UCSD-AML1 (cell line): ENCODE data around the gene FNDC3B.
A peak's percentile ranks its signal among the peaks of the same experiment; 100 is the strongest.
"Not testable (repeated sequence)": the region's sequence is repeated elsewhere in the genome, so short reads cannot be mapped to it uniquely, and the experiment has no call there.

Experiments
- DNase-seq: peaks from one replicate; lab custom pipeline; 2025; ENCODE audit not compliant: unreplicated experiment; lab: John Stamatoyannopoulos, UW

Gene FNDC3B

DNA sequence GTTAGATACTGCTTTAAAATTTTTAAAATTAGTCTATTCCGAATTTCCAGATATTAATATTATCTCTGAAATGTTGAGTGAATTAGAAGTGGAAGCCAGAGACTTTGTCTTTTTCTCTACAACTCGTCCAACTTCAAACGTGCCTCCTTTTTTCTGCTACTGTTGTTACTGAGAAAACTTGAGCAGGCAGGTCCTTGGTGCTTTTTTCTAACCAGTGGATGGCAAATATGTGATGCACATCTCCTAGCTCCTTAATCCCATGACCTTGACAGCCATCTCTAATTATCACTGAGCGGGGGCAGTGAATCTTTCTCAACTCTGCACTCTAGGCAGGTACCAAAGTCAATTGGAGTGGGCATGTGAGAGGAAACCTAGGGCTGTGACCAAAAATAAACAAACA, 50.7 kb downstream of the FNDC3B start:
- DNase-seq, result no peak

DNA sequence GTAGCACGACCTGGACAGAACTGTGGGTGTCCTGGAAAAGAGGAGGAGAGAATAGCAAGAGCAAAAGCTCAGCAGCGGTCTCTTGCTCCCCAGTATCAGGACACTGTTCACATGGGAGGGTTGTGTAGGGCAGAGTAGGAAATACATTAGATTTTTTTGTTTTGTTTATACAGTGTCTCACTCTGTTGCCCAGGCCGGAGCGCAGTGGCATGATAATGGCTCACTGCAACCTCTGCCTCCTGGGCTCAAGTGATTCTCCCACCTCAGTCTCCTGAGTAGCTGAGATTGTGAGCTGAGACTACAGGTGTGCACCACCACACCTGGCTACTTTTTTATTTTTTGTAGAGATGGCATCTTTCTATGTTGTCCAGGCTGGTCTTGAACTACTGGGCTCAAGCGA, 53.3 kb downstream of the FNDC3B start:
- no peak for DNase-seq

DNA sequence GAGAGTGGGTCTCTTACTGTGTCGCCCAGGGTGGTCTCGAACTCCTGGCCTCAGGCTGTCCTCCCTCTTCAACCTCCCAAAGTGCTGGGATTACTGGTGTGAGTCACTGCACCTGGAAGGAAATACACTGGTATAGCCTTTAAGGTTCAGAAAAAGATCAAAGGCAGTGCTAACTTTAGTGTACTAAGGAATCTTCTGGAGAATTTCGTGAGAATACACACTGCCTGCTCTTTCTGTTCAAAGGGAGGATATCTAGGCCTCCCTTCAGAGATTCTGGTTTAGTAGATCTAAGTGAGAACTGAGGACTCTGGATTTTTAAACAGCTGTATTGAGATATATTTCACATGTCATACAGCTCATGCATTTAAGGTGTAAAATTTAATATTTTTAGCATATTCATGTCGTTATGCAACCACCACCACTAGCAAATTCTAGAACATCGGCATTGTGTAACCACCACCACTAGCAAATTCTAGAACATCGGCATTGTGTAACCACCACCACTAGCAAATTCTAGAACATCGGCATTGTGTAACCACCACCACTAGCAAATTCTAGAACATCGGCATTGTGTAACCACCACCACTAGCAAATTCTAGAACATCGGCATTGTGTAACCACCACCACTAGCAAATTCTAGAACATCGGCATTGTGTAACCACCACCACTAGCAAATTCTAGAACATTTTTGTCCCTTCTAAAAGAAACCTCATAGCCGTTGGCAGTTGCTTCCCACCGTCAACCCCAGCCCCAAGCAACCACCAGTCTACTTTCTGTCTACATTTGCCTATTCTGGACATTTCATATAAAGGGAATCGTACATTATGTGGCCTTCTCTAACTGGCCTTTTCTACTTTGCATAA, 54.4 kb downstream of the FNDC3B start:
- DNase-seq, result not testable (repeated sequence)

DNA sequence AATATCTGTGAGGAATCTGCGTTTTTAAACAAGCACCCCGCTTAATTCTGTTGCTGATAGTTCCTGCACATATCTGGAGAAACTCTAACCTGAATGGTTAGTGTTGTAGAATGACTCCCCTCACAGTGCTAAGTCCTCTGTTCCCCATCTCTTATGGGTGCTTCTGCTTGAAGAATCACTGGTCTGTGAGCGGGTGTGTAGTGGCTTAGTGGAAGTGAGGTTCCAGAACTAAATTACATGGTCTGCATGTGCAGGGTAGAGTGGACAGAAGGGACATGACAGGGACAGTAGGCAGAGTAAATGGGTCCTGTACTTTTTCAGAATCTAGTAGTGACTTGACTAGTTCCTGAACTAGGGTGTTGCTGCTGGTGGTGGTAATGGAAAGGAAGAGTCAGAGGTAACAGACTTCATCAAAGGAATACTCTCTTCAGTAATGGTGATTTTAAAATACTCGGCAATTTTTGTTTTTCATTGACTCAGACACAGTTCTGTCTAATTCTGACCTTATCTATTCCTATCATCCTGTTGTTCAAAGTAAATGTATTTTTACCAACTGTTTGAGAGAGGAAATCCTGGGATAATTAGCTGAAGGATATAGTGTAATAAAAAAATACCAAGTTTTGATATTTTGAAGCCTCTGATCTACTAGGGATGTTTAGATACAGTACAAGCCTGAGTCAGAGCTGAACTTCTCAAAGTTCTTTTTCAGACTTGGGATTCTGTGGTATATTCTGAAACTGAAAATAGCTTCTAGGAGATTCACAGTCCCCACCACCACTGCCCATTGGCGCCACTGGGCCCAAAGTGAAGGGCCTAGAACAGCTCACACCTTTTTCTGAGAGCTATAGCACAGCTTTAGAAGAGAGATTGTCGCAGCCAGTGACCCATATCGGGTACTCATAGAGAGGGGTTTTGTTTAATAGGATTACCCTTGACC, 55.5 kb downstream of the FNDC3B start:
- no peak for DNase-seq

DNA sequence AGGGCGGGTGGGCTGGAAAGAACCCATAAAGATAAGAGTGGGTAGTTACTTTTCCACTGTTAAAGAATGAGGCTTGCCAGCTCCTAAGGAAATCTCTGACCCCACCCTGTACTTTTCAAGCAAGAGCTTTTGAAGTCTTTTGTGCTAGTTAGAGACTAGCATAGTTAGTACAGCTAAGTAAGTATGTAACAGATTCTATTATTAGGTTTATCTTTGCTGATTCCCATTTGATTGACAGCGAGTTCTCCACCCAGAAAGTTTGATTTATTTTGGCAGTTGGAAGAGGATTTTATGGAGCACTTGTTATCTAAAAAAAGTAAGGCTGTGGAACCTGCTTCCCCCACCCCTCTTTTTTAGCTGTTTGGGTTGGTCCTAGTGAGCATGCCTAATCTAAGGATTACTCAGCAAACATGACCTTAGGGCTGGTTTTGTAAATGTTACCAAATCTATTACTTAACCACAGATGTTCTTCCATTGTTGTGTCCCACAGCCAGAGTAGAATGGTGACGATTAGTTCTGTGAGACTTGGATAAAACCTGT, 57.6 kb downstream of the FNDC3B start:
- no peak for DNase-seq

DNA sequence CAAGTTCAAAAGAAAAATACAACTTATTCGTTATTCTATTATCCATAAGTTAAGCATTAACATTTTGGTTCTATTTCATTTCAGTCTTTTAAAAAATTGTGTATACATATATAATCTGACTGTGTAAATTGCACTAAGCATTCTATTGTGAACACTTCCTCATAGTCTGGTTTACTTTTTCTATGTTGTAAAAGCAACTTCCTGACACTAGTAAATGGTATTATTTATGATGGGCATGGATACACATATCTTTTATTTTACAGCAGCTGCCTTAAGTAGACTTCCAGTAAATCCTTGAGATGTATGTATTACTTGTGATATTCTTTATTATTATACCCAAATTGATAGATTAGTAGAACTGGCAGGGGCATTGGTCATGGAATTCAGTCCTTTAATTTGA, 58.2 kb downstream of the FNDC3B start:
- no peak for DNase-seq

DNA sequence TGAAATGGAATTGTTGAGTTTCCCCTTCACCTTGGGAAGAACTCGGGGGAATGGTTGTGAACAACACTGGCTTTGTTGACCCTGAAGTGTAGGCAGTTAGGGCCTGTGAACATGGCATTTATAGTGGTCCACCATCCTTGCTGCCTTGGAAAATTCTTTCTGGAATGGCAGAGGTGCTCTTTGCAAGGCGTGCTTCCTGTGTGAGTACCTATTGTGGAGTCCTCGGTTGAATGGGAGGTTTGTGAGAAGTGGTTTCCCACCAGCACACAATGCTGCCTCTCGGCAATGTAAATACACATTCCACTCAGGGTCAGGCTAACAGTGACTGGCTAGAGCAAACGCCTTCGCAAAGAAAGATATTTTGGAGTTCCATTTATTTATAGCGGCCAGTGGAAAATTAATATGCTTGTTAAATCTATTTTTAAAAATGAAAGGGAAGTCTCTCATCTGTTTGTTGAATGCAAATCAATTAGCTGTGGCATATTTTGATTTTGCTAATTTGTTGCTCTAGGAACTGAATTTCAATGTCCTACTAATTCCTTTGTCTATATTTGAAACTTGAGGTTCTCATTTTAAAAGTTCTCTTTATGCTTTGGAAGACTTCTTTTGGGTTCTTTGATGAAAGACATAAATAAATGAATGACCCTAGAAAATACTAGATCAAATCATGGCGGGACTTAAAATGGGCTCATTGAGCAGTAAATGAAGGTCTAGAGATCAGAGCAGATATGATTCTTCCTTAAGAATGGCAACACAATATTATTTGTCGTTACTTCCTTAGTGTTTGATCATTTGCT, 59.5 kb downstream of the FNDC3B start:
- DNase-seq, result no peak

DNA sequence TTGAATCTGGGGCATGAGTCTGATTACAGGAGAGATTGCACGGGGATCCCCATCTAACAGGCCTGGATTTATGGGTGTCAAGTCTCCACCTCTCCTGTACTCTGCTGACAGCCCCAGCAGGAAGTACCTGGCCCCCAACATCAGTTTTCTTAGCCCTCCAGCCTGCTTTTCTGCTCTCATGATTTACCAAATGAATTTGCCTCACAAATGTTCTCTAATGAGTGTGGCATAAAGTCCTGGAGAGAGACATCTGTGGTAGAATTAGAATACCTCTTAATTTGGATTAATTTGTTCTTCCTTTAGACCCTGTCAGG, 60.1 kb downstream of the FNDC3B start:
- no peak for DNase-seq

DNA sequence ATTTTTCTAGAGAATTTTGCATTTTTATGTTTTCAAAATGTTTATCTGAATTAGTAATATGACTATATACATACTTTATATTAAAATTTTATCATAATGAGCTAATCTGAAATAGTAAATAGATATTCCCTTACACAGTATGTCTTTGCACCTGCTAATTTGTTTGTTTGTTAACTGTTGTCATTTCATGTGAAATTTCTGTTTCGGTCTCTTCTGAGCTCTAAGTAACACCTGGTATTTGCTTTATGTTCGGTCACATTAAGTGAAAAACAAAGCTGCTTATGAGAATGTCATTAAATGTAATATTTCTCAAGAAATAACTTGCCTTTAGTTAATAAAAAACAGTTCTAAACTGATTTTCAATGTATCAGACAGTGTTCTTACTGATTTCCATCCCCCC, 61.1 kb downstream of the FNDC3B start:
- DNase-seq, result no peak

DNA sequence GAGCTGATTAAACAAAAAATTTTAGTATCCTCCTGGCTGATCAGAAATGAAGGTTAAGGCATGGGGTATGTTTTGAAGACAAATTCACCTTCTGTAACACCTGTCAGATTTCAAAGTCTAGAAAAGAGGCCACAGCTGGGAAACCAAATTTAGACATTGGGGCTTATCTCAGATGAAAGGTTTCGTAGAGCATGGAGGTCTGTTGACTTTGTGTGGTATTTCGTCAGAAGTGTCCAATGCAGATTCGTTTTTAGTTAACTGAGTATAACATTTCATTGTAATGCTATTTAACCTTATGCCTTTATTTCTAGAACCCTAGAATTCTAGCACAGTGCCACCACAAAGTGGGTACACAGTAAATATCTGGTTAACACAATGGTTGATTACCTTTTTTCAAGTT, 61.7 kb downstream of the FNDC3B start:
- DNase-seq, result no peak

DNA sequence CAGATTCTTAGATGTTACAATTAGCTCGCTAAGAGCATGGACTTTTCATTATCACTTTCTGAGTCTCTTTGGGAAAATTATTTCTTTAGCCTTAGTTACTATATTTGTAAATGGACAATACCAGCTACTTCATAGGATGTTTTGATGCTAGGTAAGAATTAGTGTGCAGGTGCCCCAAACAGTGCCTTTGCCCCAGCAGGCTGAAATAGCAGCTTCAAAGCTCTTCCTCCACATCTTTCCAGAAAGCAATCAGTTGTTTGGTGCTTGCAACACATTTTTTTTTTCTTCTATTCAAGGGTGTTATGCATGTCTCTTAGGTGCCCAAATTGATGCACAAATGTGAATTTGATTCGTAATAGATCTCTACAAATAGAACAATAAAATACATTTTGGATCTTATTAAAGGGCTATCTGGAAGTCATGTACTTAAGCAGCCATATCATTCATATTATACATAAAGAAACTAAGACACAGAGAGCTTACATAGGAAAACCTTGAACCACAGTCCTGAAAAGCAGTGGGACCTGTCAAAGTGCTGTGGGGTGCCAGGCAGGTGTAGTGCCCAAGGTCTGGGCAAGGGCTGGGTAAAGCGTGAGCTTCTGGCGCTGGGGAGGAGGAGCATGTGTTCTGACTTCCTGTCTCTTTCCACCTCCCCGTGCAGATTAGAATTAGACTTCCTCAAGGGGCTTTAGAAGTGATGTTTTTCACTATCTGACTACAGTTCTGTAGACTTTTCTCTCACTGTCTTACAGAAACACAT, 62.9 kb downstream of the FNDC3B start:
- DNase-seq, result peak; percentile 37

DNA sequence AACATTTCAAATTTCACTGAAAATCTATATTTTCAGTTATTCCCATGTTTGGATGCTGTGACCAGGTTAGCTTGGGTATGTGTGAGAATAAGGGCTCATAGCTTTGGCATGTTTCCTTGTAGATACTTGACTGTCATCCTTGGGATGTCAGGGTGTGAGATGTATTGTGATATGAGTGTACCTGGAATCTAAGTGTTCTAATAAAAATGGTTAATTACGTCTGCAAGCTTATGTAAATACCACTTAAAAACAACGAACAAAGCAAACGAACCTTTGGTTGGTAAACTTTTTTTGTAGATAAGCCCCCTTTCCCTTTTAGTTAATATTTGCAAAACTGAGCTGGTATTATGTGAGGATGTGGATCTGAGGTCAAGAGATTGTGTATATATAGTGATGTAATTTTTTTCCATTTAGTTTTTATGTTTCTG, 63.5 kb downstream of the FNDC3B start:
- DNase-seq, result no peak

DNA sequence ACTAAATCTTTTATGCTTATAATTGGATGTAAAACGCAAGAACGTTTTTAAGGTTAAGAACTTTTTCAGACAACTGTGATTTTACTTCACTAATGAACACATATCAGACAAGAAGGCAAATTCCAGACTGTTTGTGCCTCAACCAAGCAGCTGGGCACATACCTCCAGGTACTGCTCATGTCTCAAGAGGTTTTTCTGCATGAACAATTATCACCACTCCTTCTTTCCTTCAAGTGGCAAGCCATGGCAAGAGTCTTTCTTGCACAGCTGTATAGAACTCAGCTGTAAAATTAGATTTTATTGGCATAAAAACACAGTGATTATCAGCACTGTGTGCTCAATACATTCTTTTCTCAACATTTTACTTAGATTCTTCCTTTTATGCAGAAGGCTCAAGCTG, 64.3 kb downstream of the FNDC3B start:
- no peak for DNase-seq

DNA sequence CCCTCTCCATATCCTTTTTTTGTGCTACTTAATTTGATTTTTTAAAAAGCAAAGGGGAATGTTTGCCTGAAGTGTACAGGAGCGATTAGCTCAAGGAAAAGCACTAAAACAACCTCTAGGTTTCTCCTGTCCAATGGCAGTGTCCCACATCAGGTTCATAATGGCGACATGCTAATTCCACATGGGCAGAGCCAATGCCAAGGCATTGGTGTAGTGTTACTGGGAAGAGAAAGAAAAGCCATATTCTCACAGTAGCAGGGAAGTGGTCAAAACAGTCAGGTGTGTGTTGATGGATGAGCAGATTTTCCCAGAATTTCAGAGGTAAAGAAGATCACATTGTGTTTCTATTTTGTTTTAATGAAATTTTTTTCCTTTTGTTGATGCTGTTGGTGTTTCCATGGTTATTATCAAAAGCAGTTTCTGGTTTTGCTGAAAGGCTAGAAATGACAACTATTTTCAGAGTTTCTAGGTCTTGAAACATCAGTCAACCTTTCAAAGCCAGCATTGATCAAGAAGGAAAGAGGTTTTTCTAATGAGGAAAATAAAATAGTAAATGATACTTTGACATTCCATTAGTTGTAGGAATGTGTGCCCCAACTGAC, 65.2 kb downstream of the FNDC3B start:
- no peak for DNase-seq

DNA sequence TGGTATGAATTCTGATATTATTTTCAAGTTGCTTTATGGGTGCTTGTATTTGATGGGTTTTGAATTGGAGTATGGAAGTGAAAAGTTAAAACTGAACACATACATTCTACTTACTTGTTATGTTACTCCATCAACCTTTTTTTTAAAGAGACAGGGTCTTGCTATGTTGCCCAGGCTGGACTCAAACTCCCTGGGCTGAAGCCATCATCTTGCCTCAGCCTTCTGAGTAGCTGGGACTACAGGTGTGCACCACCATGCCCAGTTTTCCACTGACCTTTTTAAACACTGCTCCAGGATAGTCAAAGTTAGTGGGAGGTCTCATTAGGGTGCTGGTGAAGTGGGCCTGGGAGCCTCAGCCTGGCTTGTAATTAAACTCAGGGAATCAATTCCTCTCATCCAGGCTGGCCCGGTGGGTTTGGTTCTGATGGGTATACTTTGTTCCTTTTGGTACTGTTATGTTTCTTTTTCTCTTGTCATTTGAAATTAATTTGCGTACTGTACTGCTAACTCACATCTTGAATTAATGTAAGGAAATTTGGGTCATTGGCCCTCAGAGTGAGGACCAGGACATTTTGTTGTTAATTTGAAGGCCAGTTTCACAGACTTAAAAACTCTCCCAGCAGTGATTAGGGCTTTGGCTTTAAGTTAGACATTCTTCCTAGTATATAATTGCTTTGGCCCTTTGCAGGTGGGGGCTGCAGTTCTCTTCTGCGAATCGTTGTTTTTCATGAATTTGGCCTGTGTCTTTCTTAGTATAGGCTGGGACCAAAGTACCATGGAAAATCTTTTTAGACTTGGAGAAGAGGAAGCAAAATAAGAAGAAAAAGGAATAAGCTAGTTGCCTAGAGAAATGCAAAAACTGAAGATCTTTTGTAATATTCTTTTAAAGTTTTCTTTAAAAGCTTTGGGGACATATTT, 66.9 kb downstream of the FNDC3B start:
- no peak for DNase-seq

DNA sequence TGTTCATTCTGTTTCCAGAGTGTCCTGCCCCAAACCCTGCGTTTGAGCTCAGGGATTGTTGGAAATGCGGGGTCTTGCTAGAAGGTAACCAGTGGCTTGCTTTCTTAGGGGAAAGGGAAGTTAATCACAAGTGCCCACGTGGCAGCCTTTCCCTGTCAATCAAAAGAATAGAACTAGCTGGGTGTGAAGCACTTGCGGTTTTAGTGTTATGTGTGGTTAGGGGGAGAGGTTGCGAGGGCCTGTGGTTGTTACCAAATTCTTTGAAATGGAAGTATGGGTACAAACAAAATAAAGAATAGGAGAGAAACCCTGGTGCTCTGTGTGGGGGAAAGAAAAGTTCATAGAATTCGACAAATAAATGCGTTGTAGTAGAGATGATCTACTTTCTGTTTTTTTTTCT, 67.6 kb downstream of the FNDC3B start:
- peak; percentile 69 for DNase-seq

DNA sequence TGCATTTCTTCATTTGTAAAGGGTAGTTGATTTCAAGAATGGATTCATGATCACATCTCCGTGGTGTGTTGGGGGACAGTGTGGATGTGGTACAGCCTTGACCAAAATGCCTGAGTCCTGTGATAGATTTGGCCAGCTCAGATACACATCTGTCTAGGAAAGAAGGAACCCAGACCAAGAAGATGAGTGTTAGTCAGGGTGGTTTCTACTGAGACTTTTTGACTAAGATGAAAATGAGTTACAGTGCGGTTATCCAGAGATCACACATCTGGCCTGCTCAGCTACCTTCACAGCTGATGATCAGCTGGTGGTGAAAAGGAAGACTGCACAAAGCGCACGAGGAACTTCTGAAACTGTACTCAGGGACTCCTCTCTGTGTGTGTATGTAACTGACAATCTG, 68.0 kb downstream of the FNDC3B start:
- DNase-seq, result peak; percentile 30

DNA sequence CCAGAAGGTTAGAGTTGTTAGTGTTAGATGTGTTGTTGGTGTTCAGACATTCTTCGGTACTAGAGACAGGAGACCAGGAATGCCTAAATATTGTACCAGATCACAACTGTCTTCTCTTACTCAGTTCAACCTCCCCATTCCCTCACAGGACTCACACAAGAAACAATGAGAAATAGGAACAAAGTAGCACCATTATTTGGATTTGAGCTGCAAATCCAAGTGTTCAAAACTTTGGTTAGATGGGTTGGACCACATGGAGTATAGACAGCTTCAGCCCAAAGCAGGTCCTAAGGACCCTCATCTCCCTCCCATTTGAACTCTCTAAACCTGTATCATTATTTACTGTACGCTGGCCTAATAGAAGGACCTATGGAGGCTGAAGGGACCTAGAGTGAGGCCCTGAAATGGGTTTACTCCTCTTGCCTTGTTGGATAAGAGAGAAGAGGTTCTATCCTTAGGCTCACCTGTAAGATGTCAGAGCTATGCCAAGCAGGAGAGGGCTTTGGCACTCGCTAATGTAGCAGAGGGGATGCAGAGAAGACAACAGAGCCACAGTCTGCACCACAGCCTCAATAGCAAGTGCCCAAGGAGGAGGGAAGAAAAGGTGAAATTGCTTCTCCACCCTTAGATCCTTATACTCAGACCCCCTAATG, 70.9 kb downstream of the FNDC3B start:
- no peak for DNase-seq
